Measurements from ENCODE around the gene BMP5. TPM values are rescaled to one million over a fixed set of nuclear protein-coding genes. Genes with fewer than 3 reads are reported as not detected.

BMP5 gene
- total RNA-seq, 4 donors from 2014 or later: 1.8 to 5.6 (median 3.4) TPM

DNA sequence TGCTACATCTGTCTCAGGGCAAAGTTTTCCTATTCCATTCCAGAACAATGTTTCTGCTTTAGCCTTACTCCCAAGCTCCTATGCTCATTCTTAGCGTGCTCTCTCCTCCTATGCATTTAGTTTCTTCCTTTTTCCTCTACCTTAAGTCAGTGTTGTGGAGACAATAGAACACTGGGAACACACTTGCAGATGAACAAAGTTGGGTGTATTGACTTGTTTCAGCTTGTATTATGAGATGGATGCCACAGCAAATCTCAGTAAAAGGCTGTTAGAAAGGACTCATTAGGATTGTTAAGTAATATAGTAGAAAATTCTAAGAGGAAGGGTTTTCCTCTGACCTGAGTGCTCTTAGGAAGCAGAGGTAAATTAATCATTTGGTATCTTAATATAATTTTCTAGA lies 48.4 kb downstream of the BMP5 start:
- Histone ChIP-seq H3K9me3 (no peaks in the 10 kb centered on the region), H3K4me3 (no peak overlapping the region), H3K36me3 (no peaks in the 10 kb centered on the region), H3K27ac (no peak overlapping the region), H3K27me3 (no peaks in the 10 kb centered on the region), H3K4me1 (peaks cover 0 to 5% (median 0%) of the 10 kb centered on the region in 4 donors)
- in situ Hi-C loops (cut with MboI; ENCODE audit: low pct_ligation_motif_present in 1 of 4, low pct_unique_long_range_greater_than_20kb in 1 of 4, low sequenced_read_pairs in 3 of 4): no loop called here
- 65 to 100% methylated on average over 1 of the region's 1 CpG for WGBS, 2 donors (ENCODE audit: low coverage in 1 of 2)
- no peak for DNase-seq
- TF ChIP-seq POLR2AphosphoS5 (IDR thresholded peaks at IDR 0.05) (no peak), EP300 (IDR thresholded peaks at IDR 0.05; ENCODE audit: low read depth) (no peak), POLR2A (IDR thresholded peaks at IDR 0.05) (no peak)
- TF ChIP-seq, protein P1, sequence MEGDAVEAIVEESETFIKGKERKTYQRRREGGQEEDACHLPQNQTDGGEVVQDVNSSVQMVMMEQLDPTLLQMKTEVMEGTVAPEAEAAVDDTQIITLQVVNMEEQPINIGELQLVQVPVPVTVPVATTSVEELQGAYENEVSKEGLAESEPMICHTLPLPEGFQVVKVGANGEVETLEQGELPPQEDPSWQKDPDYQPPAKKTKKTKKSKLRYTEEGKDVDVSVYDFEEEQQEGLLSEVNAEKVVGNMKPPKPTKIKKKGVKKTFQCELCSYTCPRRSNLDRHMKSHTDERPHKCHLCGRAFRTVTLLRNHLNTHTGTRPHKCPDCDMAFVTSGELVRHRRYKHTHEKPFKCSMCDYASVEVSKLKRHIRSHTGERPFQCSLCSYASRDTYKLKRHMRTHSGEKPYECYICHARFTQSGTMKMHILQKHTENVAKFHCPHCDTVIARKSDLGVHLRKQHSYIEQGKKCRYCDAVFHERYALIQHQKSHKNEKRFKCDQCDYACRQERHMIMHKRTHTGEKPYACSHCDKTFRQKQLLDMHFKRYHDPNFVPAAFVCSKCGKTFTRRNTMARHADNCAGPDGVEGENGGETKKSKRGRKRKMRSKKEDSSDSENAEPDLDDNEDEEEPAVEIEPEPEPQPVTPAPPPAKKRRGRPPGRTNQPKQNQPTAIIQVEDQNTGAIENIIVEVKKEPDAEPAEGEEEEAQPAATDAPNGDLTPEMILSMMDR (IDR thresholded peaks at IDR 0.05): no peak
- intact Hi-C loops (cut with DNase I; ENCODE audit: low total_unique reads): no loop called here

DNA sequence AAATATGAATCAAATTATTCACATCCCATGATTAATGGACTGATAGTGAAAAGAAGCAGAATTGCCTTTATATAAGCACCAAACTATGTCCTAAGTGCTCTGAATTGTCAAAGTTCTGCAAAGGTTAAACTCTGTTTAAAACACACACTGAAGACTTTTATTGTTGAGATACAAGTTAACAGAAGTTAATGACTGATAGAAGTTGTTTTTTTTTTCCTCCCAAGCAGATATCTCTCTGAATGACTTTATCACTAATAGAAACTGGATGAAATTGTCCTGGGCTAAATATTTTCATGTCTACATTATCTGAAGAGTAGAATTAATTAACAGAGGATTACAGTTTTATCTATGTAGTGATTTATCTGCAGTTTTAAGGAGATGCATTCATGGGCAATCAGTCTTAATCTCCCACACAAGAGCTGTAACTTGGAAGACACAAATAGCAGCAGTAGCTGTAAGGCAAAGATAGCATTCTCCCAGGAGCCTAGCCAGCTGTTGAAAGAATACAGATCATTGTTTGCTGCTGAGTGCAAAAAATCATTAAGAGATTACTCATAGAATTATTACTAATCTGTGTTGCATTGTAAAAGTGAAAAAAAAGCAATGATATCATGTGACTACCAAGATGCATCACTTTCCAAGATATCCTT lies 49.9 kb downstream of the BMP5 start:
- no peaks in the 10 kb centered on the region for H3K9me3 ChIP-seq
- TF ChIP-seq POLR2A (IDR thresholded peaks at IDR 0.05): no peak
- TF ChIP-seq POLR2AphosphoS5 (IDR thresholded peaks at IDR 0.05): no peak
- TF ChIP-seq, protein P1 (IDR thresholded peaks at IDR 0.05): no peak
- TF ChIP-seq EP300 (IDR thresholded peaks at IDR 0.05; ENCODE audit: low read depth): no peak
- H3K4me3 ChIP-seq: no peak overlapping the region
- no peaks in the 10 kb centered on the region for H3K27me3 ChIP-seq
- peaks cover 0 to 5% (median 0%) of the 10 kb centered on the region in 4 donors for H3K4me1 ChIP-seq
- peak overlapping the region in 1 of 4 donors; percentile 5 for H3K27ac ChIP-seq
- in situ Hi-C loops (cut with MboI; ENCODE audit: low pct_ligation_motif_present in 1 of 4, low pct_unique_long_range_greater_than_20kb in 1 of 4, low sequenced_read_pairs in 3 of 4): no loop called here
- no peak for DNase-seq
- intact Hi-C loops (cut with DNase I; ENCODE audit: low total_unique reads): no loop called here
- H3K36me3 ChIP-seq: no peaks in the 10 kb centered on the region

DNA sequence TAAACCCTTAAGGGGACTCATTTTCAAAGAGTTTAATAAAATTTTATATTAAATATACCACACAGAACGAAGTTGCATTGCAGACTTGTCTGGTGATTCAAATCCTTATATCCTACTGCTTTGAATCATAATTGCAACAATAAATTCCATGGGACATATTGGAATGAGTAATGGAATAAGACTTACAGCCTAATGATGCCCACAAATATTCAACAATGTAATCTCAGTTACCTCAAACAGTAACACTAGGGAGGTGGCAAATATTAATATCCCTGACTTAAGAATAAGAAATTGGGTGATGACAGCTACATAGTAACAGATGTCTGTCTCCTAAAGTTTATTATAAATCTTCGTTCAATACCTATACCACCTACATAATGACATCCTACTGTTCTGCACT lies 52.6 kb downstream of the BMP5 start:
- H3K9me3 ChIP-seq: no peaks in the 10 kb centered on the region
- H3K4me3 ChIP-seq: no peak overlapping the region
- TF ChIP-seq, protein P1 (IDR thresholded peaks at IDR 0.05): no peak
- TF ChIP-seq EP300 (IDR thresholded peaks at IDR 0.05; ENCODE audit: low read depth): no peak
- no peak for TF ChIP-seq POLR2AphosphoS5 (IDR thresholded peaks at IDR 0.05)
- no peak for TF ChIP-seq POLR2A (IDR thresholded peaks at IDR 0.05)
- no peak overlapping the region for H3K27ac ChIP-seq
- no peak for DNase-seq
- in situ Hi-C loops (cut with MboI; ENCODE audit: low pct_ligation_motif_present in 1 of 4, low pct_unique_long_range_greater_than_20kb in 1 of 4, low sequenced_read_pairs in 3 of 4) (no loop called here), intact Hi-C loops (cut with DNase I; ENCODE audit: low total_unique reads) (no loop called here)
- no peaks in the 10 kb centered on the region for H3K27me3 ChIP-seq
- no peaks in the 10 kb centered on the region for H3K36me3 ChIP-seq
- H3K4me1 ChIP-seq: peaks cover 0 to 5% (median 0%) of the 10 kb centered on the region in 4 donors
- 70 to 75% methylated on average over 2 of the region's 2 CpGs for WGBS, 2 donors (ENCODE audit: low coverage in 1 of 2)

DNA sequence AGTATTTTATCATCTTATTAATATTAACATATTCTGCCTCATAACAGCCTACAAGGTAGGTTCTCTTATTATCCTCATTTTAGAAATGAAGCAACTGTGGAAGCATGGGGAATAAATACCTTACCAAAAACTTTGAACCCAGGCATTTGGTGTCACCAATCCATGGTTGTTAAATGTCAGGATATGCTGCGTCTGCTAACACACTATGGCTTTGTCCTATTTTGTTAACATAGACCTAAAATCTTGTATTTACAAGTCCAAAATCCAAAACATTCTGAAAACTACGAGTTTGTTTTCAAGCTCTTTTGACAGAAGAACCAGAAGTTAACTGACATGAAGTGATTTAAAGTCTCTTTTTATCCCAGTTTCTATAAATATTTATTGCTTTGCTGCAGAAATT lies 53.4 kb downstream of the BMP5 start:
- DNase-seq: no peak
- Histone ChIP-seq H3K9me3 (no peaks in the 10 kb centered on the region), H3K4me1 (peaks cover 0 to 5% (median 0%) of the 10 kb centered on the region in 4 donors), H3K27me3 (no peaks in the 10 kb centered on the region), H3K4me3 (no peak overlapping the region), H3K27ac (no peak overlapping the region), H3K36me3 (no peaks in the 10 kb centered on the region)
- in situ Hi-C loops (cut with MboI; ENCODE audit: low pct_ligation_motif_present in 1 of 4, low pct_unique_long_range_greater_than_20kb in 1 of 4, low sequenced_read_pairs in 3 of 4) (no loop called here), intact Hi-C loops (cut with DNase I; ENCODE audit: low total_unique reads) (no loop called here)
- TF ChIP-seq EP300 (IDR thresholded peaks at IDR 0.05; ENCODE audit: low read depth): no peak
- TF ChIP-seq, protein P1 (IDR thresholded peaks at IDR 0.05): no peak
- no peak for TF ChIP-seq POLR2A (IDR thresholded peaks at IDR 0.05)
- no peak for TF ChIP-seq POLR2AphosphoS5 (IDR thresholded peaks at IDR 0.05)
- 53 to 68% methylated on average over 2 of the region's 2 CpGs for WGBS, 2 donors (ENCODE audit: low coverage in 1 of 2)
